Measurements from ENCODE around the gene PCOLCE2.

DNA sequence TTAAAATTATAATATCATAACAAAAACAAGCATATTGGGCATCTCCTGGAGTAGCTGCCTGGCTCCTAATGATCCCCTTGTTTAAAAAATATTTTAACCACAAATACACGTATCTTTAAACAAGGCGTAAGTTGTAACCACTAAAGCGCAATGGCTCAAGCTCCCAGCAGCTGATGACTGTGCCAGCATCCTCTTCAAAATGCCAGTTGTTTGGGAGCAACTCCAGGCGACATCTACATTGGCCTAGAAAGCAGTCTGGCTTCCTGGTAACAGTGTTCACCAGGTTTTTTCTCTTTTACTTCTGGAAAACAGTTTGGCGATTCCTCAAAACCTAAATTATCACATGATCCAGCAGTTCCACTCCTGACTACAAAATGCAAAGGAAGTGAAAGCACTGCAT is 13.8 kb downstream of the PCOLCE2 start:
- TF ChIP-seq CTCF (IDR thresholded peaks at IDR 0.05) (no peak), POLR2AphosphoS5 (IDR thresholded peaks at IDR 0.05; ENCODE audit: low read depth, low read length) (no peak), TCF7L2 (IDR thresholded peaks at IDR 0.05; ENCODE audit: low read depth, low read length) (no peak), REST (IDR thresholded peaks at IDR 0.05; ENCODE audit: insufficient read depth in 1 of 2, low read depth in 2 of 2, low read length in 1 of 2) (no peak), SIN3A (IDR thresholded peaks at IDR 0.05; ENCODE audit: borderline replicate concordance, insufficient read depth, low read depth, low read length) (no peak)
